GM19035 (cell line): ENCODE results near the gene CLEC2A.
"Not testable (repeated sequence)": the region's sequence is repeated elsewhere in the genome, so short reads cannot be mapped to it uniquely, and the experiment has no call there.

Experiments
- ATAC-seq: cut with Tn5 transposase; IDR thresholded peaks from one replicate; pipeline ENCODE4 v1.9.1; 2021; ENCODE audit not compliant: unreplicated experiment

The CLEC2A gene, protein sequence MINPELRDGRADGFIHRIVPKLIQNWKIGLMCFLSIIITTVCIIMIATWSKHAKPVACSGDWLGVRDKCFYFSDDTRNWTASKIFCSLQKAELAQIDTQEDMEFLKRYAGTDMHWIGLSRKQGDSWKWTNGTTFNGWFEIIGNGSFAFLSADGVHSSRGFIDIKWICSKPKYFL

DNA sequence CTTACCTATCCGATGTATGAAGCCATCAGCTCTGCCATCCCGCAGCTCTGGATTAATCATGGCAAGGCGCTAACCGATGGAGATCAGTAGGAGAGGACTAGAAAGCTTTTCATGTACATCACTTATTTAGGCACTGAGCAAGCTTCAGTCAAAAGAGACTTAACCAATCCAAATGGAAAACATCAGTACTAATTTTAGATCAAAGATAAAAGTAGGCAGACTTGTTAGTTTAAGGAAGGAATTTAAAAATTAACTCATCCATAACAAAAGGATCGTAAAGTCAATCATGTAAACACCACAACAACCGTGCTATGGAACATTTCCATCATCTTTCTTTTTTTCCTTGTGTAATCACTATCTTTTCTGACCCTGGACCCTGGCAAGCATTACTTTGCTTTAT, at the start of gene CLEC2A:
TSS of gene CLEC2A (minus strand) at position 101 of the 400 bp plus-strand sequence. CDS start at position 60, 41 bp downstream.
- no peak for ATAC-seq

DNA sequence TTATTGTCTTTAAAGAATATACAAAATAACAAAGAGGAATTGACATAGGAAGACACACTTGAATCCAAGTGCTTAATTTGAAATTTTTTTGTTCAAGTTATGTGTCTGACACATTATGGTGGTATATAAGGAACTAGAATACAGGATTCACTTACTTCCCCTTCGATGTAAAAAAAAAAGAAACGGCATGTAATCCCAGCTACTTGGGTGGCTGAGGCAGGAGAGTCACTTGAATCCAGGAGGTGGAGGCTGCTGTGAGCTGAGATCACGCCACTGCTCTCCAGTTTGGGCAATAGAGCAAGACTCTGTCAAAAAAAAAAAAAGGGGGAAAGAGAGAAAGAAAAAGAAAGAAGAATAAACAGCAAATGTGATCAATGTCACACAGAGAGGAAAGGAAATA, 48.0 kb upstream of the CLEC2A start:
- no peak for ATAC-seq

DNA sequence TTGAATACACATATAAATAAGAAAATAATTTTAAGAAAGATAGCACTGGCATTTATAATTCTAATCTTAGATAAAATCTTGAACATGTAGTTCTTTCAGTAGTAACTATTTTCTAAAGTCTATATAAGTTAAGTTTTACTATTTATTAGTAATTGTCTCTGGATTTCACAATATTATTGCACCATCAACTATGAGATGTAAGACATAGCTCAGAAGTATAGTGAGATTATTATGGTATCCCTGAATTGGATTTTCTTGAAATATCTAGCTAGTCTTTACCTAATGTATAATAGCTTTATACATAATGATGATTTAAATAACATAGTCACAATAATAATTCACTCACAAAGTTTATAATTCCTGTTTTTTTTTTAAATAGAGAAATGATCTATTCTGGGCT, 45.7 kb upstream of the CLEC2A start:
- no peak for ATAC-seq

DNA sequence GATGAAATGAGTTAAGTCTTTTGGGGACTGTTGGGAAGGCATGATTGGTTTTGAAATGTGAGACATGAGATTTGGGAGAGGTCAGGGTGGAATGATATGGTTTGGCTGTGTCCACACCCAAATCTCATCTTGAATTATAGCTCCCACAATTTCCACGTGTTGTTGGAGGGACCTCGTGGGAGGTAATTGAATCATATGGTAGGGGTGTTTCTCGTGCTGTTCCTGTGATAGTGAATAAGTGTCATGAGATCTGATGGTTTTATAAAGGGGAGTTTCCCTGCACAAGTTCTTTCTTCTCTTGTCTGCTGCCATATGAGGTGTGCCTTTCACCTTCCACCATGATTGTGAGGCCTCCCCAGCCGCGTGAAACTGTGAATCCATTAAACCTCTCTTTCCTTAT, 44.5 kb upstream of the CLEC2A start:
- ATAC-seq: not testable (repeated sequence)

DNA sequence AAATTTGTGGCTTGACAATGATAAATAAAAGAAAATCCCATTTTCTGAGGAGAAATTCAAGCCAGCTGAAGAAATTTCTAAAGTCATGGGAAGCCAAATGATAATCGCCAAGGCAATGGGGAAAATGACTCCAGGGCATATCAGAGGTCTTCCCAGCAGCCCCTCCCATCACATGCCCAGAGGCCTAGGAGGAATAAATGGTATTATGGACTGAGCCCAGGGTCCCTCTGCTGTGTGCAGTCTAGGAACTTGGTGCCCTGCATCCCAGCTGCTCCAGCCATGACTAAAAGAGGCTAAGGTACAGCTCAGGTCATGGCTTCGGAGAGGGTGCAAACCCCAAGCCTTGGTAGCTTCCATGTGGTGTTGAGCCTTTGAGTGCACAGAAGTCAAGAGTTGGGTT, 43.4 kb upstream of the CLEC2A start:
- ATAC-seq: no peak

DNA sequence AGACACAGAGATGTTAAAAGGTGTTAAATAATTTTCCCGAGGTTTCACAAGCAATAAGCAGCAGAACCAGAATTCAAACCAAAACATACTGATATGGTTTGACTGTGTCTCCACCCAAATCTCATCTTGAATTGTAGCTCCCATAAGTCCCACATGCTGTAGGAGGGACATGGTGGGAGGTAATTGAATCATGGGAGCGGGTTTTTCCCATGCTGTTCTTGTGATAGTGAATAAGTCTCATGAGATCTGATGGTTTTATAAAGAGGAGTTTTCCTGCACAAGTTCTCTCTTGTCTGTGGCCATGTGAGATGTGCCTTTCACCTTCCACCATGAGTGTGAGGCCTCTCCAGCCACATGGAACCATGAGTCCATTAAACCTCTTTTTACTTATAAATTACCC, 42.6 kb upstream of the CLEC2A start:
- ATAC-seq: not testable (repeated sequence)

DNA sequence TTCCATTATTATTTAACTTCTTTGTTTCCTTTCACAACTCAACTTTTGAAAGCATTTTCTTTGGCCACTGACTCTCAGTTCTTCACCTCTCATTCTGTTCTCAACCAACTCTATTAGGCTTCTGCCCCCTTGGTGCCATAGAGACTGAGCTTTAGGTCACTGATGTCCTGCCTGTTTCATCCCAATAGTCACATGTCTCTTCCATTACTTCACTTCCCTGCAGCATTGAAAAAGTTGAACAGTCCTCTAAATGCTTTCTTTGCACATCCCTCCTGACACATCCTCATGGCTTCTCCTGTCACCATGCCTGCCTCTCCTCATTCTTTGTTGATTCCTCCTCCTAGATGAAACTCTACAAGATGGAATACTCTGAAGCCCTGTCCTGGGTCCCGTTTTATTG, 41.8 kb upstream of the CLEC2A start:
- no peak for ATAC-seq

DNA sequence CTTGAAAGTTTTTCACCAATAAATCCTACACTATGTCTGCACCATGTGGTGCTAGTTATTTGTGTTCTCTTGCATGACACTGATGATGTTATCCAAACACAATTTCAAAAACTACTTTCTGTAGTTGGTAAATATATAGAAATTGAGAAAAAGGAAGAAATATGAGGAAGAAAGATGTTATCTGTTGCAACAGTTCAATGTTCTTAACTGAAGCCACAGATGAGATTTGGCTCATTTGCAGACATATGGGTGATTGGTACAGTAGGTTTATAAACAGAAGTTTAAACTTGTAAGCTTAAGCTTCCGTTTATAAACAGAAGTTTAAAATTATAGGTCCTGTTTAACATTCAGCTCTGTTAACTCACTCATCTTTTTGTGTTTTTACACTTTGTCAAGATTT, 39.0 kb upstream of the CLEC2A start, which contains the start of gene CLEC12A:
TSS of gene CLEC12A (plus strand) at position 229 of the 400 bp plus-strand sequence. CDS start 188 bp downstream, outside the sequence.
- ATAC-seq: no peak

DNA sequence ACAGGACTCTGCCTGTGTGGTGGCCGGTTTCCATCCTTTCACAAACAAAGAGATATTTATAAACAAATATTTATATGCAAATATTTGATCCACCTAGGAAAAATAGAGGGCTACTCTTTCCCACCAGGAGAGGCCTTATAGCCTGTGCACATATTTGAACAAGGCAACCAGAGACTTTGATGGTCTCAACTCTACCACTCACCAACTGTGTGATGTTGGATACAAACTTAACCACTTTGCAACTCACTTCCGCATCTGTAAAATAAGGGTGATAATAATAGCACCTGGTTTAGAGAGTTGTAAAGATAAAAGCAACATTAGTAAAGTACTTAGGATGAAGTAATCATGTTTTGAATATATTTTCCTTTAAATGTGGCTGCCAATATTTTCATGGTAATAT, 37.5 kb upstream of the CLEC2A start:
- ATAC-seq: no peak

DNA sequence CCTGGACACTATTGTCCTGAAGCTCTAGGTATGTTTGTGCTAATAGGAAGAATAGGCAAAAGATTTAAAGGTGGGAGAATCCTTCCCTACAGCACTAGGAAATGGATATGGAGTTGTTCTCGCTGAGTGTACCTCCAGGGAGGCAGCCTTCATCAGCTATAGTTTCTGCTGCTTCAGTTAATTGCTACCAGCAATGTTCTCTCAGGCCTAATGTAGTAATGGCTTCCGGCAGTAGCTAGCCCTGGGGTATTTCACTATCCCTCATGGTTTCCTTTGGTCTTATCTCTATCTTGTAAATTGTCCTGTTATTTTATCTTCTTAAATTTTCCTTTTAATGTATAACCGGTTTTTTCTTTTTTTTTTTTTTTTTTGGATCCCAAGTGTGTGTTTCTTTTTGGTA, 29.7 kb upstream of the CLEC2A start:
- ATAC-seq: no peak

DNA sequence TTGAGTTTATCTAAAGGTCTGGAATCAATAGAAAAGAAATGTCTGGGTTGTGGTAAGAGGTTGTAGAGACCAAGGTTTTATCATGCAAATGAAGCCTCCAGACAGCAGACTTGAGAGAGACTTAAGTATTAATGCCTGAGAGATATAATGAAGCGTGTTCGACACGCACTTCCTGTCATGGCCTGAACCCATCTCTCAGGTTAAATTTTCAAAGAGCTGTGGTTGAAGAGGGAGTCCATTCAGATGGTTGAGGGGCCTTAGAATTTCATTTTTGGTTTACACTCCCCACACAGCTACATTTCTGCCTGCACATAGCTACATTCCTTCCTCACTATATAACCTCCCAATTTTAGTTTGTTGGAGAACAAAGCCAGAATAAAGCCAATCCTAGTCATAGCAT, 28.9 kb upstream of the CLEC2A start:
- no peak for ATAC-seq

DNA sequence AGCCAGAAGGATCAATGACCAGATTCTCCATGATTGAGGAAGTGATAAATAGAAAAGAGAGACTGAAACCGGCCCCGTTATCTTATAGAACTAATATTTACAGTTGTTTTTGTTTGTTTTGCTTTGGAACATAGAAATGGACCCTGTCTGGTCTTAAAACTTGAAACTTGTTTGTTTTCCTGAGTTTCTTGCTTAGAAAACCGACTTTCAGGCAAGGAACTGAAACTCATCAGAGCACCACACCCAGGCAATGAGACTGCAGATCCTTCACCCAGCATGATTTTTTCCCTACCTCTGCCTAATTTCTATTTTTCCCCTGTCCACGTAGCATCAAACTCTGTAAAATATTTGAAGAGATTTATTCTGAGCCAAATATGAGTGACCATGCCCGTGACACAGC, 28.4 kb upstream of the CLEC2A start:
- ATAC-seq: no peak

DNA sequence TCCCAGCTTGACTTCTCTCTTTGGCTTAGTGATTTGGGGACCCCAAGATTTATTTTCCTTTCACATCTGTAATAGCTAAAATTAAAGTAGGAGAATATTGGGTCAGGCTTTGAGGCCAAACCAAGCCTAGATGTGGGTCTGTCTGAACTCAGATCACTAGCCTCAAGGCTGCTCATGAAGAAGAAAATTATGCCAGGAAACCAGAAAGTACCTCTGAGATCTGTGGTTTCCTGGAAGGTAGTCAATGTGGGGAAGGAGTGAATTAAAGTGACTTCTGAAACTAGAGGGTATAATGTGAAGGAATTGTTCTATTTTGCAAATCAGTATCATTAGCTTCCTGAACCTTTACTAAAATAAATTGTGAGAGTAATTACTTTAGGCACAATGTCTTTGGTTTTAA, 25.7 kb upstream of the CLEC2A start:
- no peak for ATAC-seq

DNA sequence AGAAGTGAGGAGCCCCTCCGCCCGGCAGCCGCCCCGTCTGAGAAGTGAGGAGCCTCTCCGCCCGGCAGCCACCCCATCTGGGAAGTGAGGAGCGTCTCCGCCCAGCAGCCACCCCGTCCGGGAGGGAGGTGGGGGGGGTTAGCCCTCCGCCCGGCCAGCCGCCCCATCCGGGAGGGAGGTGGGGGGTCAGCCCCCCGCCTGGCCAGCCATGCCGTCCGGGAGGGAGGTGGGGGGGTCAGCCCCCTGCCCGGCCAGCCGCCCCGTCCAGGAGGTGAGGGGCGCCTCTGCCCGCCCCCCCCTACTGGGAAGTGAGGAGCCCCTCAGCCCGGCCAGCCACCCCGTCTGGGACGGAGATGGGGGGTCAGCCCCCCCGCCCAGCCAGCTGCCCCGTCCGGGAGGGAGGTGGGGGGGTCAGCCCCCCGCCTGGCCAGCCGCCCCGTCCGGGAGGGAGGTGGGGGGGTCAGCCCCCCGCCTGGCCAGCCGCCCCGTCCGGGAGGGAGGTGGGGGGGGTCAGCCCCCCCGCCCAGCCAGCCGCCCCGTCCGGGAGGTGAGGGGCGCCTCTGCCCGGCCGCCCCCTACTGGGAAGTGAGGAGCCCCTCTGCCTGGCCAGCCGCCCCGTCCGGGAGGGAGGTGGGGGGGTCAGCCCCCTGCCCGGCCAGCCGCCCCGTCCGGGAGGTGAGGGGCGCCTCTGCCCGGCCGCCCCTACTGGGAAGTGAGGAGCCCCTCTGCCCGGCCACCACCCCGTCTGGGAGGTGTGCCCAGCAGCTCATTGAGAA, 21.0 kb upstream of the CLEC2A start:
- ATAC-seq: not testable (repeated sequence)

DNA sequence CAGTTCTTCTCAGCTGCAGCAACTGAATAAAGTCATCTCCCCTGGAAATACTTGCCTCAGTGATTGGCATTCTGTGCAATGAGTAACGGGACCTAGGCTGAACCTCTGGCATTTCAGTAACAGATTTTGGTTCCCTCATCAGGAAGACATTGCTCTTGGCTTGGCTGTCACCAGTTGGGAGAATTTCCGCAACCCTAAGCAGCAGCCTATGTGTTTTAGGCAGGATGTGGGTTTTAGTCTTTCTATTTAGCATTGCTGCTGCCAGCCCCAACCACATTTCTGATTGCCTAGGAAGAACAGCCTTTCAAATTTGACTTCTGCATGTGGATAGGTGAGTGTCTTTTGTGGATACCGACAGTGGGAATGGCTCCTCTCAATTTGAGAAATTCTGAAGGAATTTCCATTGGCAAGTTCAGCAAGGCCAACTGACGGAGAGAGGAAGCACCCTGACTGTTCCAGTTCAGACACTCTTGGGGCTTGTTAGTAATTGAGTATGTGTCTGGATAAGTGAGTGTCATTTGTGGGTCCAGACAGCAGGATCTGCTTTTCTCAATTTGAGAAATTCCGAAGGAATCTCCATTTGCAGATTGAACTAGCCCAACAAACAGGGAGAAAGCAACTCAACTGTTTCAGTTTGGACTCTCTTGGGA, 19.0 kb upstream of the CLEC2A start:
- ATAC-seq: no peak

DNA sequence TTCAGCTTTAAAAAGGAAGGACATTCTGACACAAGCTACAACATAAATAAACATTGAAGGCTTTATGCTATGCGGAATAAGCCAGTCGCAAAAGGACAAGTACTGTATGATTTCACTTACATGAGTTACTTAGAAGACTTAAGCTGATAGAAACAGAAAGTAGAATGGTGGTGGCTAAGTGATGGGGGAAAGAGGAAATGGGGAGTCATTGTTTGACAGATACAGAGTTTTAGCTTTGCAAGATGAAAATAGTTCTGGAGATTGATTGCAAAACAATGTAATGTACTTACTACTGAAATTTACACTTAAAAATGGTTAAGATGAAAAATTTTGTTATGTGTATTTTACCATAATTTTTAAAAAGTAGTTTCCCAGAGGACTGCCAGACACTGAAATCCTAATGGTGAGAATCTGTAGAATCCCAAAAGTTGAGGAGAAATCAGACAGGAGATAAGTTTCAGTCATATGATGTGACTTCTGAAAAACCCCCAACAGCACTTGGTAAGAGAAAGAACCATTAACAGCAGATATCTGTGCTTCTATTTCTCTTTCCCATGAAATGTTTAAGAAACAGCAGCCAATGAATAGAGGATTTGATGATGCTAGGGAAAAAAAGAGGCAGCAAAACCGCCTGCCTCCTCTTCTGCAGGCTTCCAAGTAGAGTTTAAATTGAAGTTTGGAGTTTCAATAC, 16.6 kb upstream of the CLEC2A start:
- peak; percentile 97 for ATAC-seq

DNA sequence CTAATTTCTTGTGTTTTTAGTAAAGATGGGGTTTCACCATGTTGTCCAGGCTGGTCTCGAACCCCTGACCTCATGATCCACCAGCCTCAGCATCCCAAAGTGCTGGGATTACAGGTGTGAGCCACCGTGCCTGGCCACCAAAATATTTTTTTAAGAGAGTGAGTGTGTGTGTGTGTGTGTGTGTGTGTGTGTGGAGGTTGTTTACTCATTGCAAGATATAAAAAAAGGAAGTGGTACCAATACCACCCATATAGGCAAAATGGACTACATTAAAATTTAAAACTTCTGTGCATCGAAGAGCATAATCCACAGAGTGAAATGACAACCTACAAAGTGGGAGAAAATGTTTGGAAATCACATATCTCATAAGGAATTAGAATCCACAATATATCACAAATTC, 15.5 kb upstream of the CLEC2A start:
- no peak for ATAC-seq

DNA sequence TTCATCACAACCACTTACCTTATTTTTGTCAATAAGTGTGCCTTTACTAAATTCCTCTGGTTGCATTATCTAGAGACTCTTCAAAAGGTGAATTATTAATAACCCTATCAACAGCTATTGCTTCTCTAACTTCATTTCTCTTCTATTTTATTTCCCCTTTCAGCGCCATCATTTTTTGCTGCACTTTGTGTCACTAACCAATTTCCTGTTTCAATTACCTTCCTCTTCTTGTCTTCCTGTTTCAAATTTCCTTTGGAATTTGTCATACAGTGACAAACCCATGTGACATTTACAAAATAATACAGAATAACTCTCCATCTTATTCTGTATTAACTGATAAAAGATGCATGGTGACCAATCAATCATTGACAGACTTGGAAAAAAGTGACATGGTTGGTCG, 12.2 kb upstream of the CLEC2A start:
- ATAC-seq: no peak

DNA sequence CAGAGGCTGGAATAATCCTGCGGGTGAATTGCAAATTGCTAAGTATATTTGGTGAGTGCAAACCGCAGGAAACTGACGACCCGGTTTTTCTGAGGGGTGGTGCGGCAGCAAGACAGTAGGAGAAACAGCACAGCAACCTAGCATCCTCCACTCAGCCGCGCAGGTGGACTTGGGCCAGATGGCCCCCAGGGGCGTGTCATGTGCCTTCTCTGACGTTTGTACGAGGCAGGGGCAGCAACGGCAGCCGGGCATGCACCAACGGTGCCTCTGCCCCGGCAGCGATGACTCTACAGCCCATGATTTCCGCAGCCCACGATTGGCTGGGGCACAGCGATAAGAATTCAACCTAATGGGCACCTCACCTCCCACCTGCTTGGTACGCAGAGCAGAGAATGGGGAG, 11.1 kb upstream of the CLEC2A start:
- ATAC-seq: no peak

DNA sequence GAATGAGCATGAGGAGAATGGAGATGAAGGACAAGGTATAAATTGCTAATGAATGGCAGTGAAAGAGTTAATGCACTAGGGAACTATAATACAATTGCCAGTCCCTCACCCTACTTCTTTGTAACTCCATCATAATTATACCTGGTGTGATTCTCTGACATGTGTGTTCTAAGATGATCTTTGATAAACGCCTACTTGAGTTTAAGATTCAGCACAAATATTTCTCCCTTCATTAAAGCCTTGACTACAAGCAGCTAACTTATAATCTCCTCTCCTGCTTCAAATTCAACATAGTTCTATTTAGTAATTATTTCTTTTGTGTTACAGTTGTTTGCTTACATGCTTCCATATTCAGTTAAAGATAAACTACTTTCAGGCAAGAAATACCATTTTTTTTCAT, 9.7 kb upstream of the CLEC2A start:
- ATAC-seq: no peak

DNA sequence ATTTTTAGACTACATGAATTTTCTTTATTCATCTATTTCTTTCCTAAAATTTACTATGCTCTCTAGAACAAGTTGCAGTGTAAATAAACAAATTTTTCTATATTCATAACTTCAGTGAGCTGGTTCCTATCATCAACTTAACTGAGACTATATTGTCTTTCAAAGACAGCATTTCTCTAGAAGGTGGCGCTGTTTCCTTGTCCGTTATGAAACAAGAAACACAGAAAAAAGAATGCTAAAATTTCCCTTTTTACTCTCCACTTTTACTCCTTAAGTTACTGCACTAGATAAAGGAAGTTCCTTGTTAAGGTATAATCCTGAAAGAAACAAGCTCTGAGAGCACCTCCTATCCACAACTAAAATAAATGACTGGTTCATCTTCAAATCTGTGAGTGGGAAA, 8.2 kb upstream of the CLEC2A start:
- ATAC-seq: no peak

DNA sequence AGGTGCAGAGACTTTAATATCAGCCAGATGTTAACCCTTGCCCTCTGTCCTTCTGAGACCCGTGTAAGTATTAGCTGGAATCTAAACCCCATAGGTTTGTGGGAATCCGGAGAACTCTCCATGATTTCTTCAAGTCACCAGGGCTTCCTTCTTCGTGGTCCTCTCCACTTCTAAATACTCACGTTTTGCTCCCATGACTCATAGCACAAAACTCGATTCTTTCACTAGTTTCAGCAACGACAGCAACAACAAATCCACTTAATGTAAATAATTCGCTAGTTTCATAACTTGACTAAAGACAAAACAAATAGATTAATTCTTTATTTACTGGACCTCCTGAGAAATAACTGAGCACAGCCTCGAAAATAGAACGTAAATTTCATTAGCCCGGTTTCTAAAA, 4.4 kb upstream of the CLEC2A start:
- ATAC-seq: no peak
